H1 (cell line): Measurements from ENCODE around the gene GFPT1.

Source experiments
- EZH2 ChIP-seq: fragments of 200-600 bp; sonication (generic); IDR thresholded peaks from 2 replicates; pipeline ENCODE4 v1.7.1; 2012; ENCODE audit warnings: low read depth, mild to moderate bottlenecking, moderate library complexity, low read length, inconsistent platforms; ENCODE audit not compliant: severe bottlenecking
- GABPA ChIP-seq: IDR thresholded peaks from 2 replicates; pipeline ENCODE4 v1.6.1; 2011; ENCODE audit warnings: mild to moderate bottlenecking, low read length, moderate library complexity, borderline replicate concordance; ENCODE audit not compliant: insufficient read depth
- POLR2AphosphoS5 ChIP-seq: IDR thresholded peaks from 2 replicates; pipeline ENCODE4 v1.6.1; 2011; ENCODE audit warnings: low read depth, low read length
- RBBP5 ChIP-seq: IDR thresholded peaks from 2 replicates; pipeline ENCODE4 v1.7.1; 2012; ENCODE audit warnings: low read depth, mild to moderate bottlenecking, inconsistent platforms, low read length, moderate library complexity, borderline replicate concordance
- TF ChIP-seq, protein P1 (sequence below), 3 experiments: IDR thresholded peaks; 1 replicate in 2 of 3; 2 replicates in 1 of 3; pipeline versions ENCODE4 v1.5.1 to v1.6.1; 2011; ENCODE audit warnings: low read length in 3 of 3, mild to moderate bottlenecking in 3 of 3, inconsistent platforms in 2 of 3, low read depth in 1 of 3, moderate library complexity in 1 of 3; ENCODE audit not compliant: insufficient read depth in 1 of 3; ENCODE audit errors: control extremely low read depth in 1 of 3
- TF ChIP-seq, protein P2 (sequence below): IDR thresholded peaks from 2 replicates; pipeline ENCODE4 v1.6.1; 2012; ENCODE audit warnings: inconsistent platforms

DNA sequence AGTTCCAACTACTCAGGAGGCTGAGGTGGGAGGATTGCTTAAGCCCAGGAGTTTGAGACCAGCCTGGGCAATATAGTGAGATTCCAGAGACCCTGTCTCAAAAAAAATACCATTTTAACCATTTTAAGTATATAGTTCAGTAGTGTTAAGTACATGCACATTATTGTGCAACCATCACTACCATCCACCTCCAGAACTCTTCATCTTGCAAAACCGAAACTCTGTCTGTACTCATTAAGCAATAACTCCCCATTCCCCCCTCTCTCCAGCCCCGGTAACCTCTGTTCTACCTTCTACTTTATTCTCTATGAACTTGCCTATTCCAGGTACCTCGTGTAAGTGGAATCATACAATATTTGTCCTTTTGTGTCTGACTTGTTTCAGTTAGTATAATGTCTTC lies 86.4 kb downstream of the GFPT1 start:
- TF ChIP-seq EZH2 (no peak), RBBP5 (no peak), POLR2AphosphoS5 (no peak), GABPA (no peak)
- TF ChIP-seq, protein P1, sequence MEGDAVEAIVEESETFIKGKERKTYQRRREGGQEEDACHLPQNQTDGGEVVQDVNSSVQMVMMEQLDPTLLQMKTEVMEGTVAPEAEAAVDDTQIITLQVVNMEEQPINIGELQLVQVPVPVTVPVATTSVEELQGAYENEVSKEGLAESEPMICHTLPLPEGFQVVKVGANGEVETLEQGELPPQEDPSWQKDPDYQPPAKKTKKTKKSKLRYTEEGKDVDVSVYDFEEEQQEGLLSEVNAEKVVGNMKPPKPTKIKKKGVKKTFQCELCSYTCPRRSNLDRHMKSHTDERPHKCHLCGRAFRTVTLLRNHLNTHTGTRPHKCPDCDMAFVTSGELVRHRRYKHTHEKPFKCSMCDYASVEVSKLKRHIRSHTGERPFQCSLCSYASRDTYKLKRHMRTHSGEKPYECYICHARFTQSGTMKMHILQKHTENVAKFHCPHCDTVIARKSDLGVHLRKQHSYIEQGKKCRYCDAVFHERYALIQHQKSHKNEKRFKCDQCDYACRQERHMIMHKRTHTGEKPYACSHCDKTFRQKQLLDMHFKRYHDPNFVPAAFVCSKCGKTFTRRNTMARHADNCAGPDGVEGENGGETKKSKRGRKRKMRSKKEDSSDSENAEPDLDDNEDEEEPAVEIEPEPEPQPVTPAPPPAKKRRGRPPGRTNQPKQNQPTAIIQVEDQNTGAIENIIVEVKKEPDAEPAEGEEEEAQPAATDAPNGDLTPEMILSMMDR (IDR thresholded peaks at IDR 0.05; ENCODE audit: control extremely low read depth in 1 of 3, insufficient read depth in 1 of 3, low read depth in 1 of 3, low read length in 3 of 3) = no peak
- TF ChIP-seq, protein P2, sequence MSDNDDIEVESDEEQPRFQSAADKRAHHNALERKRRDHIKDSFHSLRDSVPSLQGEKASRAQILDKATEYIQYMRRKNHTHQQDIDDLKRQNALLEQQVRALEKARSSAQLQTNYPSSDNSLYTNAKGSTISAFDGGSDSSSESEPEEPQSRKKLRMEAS = no peak
